H1 (cell line): ENCODE measurements around the gene UCHL1. TPM values are rescaled to one million over a fixed set of nuclear protein-coding genes. Genes with fewer than 3 reads are reported as not detected.

Experiments used
- CHD1 ChIP-seq: IDR thresholded peaks from 2 replicates; pipeline ENCODE4 v1.6.1; 2012; ENCODE audit warnings: low read depth, low read length, improper control_type of control experiment
- EGR1 ChIP-seq: IDR thresholded peaks from 2 replicates; pipeline ENCODE4 v1.6.1; 2011; ENCODE audit warnings: low read depth, low read length, borderline replicate concordance
- KDM4A ChIP-seq: IDR thresholded peaks from one replicate; pipeline ENCODE4 v1.7.1; 2012; ENCODE audit warnings: low read depth, mild to moderate bottlenecking, moderate library complexity, low read length, inconsistent platforms; ENCODE audit not compliant: severe bottlenecking
- RAD21 ChIP-seq, 2 experiments: IDR thresholded peaks in 1 of 2; conservative IDR thresholded peaks in 1 of 2; 2 replicates each; pipeline ENCODE4 v1.6.1; 2011; ENCODE audit warnings: low read depth in 2 of 2, low read length in 2 of 2, improper control_type of control experiment in 1 of 2, inconsistent platforms in 1 of 2, mild to moderate bottlenecking in 1 of 2, moderate library complexity in 1 of 2
- SIRT6 ChIP-seq: IDR thresholded peaks from one replicate; pipeline ENCODE4 v1.7.1; 2012; ENCODE audit warnings: low read length, inconsistent platforms
- SP4 ChIP-seq: IDR thresholded peaks from 2 replicates; pipeline ENCODE4 v1.6.1; 2012; ENCODE audit warnings: low read length, inconsistent platforms
- TCF12 ChIP-seq: IDR thresholded peaks from 2 replicates; pipeline ENCODE4 v1.6.1; 2011; ENCODE audit warnings: low read depth, mild to moderate bottlenecking, low read length
- polyA plus RNA-seq, 7 experiments: library from polyadenylated mRNA; depleted of rRNA in 3 of 7; stranded (reverse) in 5 of 7; unstranded in 2 of 7; fragments of >200 nt in 5 of 7; fragments of 200-250 nt in 2 of 7; gene quantifications; 1 replicate in 5 of 7; 2 replicates in 1 of 7; 4 replicates in 1 of 7; pipeline versions ENCODE4 v1.2.1 to v1.2.3, GENCODE V29; 2011 to 2013; ENCODE audit warnings: missing spikeins in 2 of 7, mixed read lengths in 2 of 7
- total RNA-seq: library from RNA; stranded (reverse); fragmentation: NEBNext Ultra II Directional; extraction: Animal tissue kit (Norgen Biotek cat#: 25700); gene quantifications from 2 replicates; pipeline ENCODE4 v1.2.1, GENCODE V29; 2021

Gene UCHL1
- total and polyA plus RNA-seq, 2 of the 8 experiments (the other 6 are each of a cell fraction or from before 2014, with no cell fraction given), result 781 to 1,717 TPM

DNA sequence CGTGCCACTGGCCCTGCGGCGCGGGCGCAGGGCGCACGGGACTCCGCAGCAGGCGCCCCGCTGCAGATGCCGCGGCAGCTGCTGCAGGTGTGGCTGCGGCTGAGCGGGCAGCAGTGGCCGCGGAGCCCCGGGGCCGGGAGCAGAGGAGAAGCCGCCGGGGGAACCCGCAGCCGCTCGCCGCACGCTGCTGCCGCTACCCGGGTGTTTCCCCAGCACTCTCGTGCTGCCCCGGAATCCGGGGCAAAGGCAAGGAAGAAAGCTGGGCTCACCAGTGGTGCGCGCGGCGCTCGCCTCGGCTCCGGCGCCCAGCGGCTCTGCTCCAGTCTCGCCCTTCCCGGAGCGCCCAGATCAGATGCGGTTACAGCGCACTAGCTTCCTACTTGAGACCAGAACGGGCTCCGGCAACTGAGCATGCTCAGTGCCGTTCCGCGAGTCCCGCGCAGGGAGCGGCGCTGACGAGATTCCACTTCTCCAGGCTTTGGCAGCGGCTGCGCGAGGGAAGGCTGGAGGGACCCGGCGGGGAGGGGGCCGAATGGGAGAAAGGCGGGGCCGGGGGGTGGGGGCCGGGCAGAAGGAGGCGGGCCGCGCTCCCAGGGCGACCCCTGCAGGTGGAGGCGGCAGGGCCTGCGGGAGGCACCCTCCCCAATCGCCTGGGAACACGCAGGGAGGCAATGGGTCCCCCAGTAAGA, 42.4 kb upstream of the UCHL1 start, which contains the start of gene APBB2 (continued):
- TF ChIP-seq CHD1 (no peak), KDM4A (peak; percentile 86), SP4 (no peak), TCF12 (no peak), EGR1 (peak; percentile 64; the same call in 1 of the 2 replicates), SIRT6 (no peak), RAD21 (IDR thresholded peaks at IDR 0.05 in 1 of 2, conservative IDR thresholded peaks at IDR 0.05 in 1 of 2; ENCODE audit: low read depth in 2 of 2, low read length in 2 of 2) (peak; percentile 74 to 75)
